Measurements from ENCODE around the gene NHLH1. TPM values are rescaled to one million over a fixed set of nuclear protein-coding genes. Genes with fewer than 3 reads are reported as not detected.

Gene NHLH1
- total RNA-seq, 6 donors from 2014 or later: 0.20 to 1.0 (median 0.33) TPM; not detected in 3

- Histone ChIP-seq H3K27me3 (no peaks in the 10 kb centered on the region), H3K9me3 (no peaks in the 10 kb centered on the region), H3K27ac (peak overlapping the region; percentile 54 to 78 (median 68)), H3K36me3 (peaks cover 17 to 57% (median 32%) of the 10 kb centered on the region in 4 donors), H3K4me3 (no peak overlapping the region), H3K4me1 (peaks cover 15 to 36% (median 22%) of the 10 kb centered on the region in 4 donors)
- ATAC-seq (ENCODE audit: low FRiP score in 2 of 2): no peak
- peak in 1 of 2 donors; percentile 11 for DNase-seq
- WGBS, 2 donors: 83 to 84% methylated on average over 10 of the region's 10 CpGs
- TF ChIP-seq EP300 (IDR thresholded peaks at IDR 0.05): no peak
- TF ChIP-seq POLR2AphosphoS5 (IDR thresholded peaks at IDR 0.05): no peak
- TF ChIP-seq POLR2A (IDR thresholded peaks at IDR 0.05): no peak
- no peak for TF ChIP-seq CTCF (IDR thresholded peaks at IDR 0.05)
Measured at GRCh38 chr1:160346463-160346862, 20.4 kb upstream of the NHLH1 start.

- no peaks in the 10 kb centered on the region for H3K9me3 ChIP-seq
- DNase-seq (peak in 1 of 2 donors; percentile 68), ATAC-seq (ENCODE audit: low FRiP score in 2 of 2) (peak in 1 of 2 donors; percentile 49)
- no peak overlapping the region for H3K4me3 ChIP-seq
- peaks cover 20 to 61% (median 37%) of the 10 kb centered on the region in 4 donors for H3K36me3 ChIP-seq
- H3K27me3 ChIP-seq: no peaks in the 10 kb centered on the region
- 63 to 65% methylated on average over 4 of the region's 4 CpGs for WGBS, 2 donors
- H3K4me1 ChIP-seq: peaks cover 10 to 31% (median 17%) of the 10 kb centered on the region in 4 donors
- TF ChIP-seq CTCF (IDR thresholded peaks at IDR 0.05) (no peak), EP300 (IDR thresholded peaks at IDR 0.05) (no peak), POLR2AphosphoS5 (IDR thresholded peaks at IDR 0.05) (no peak), POLR2A (IDR thresholded peaks at IDR 0.05) (no peak)
- H3K27ac ChIP-seq: peak overlapping the region; percentile 54 to 78 (median 68)
Measured at GRCh38 chr1:160346958-160347357, 19.9 kb upstream of the NHLH1 start.

GRCh38 chr1:160351629-160352028 lies 15.2 kb upstream of the NHLH1 start:
- Histone ChIP-seq H3K4me3 (no peak overlapping the region), H3K36me3 (peaks cover 58 to 94% (median 82%) of the 10 kb centered on the region in 4 donors), H3K27me3 (no peaks in the 10 kb centered on the region), H3K9me3 (no peaks in the 10 kb centered on the region), H3K4me1 (peaks cover 0 to 3% (median under 1%) of the 10 kb centered on the region in 4 donors), H3K27ac (no peak overlapping the region)
- no peak for TF ChIP-seq POLR2AphosphoS5 (IDR thresholded peaks at IDR 0.05)
- TF ChIP-seq POLR2A (IDR thresholded peaks at IDR 0.05): no peak
- no peak for TF ChIP-seq CTCF (IDR thresholded peaks at IDR 0.05)
- TF ChIP-seq EP300 (IDR thresholded peaks at IDR 0.05): no peak
- DNase-seq (no peak), ATAC-seq (ENCODE audit: low FRiP score in 2 of 2) (no peak)
- 80 to 87% methylated on average over 4 of the region's 4 CpGs for WGBS, 2 donors

- H3K4me1 ChIP-seq: no peaks in the 10 kb centered on the region
- no peak overlapping the region for H3K4me3 ChIP-seq
- WGBS, 2 donors: 94 to 95% methylated on average over 8 of the region's 8 CpGs
- no peak overlapping the region for H3K27ac ChIP-seq
- ATAC-seq (ENCODE audit: low FRiP score in 2 of 2) (no peak), DNase-seq (no peak)
- H3K27me3 ChIP-seq: no peaks in the 10 kb centered on the region
- no peak for TF ChIP-seq POLR2AphosphoS5 (IDR thresholded peaks at IDR 0.05)
- TF ChIP-seq EP300 (IDR thresholded peaks at IDR 0.05): no peak
- TF ChIP-seq POLR2A (IDR thresholded peaks at IDR 0.05): no peak
- TF ChIP-seq CTCF (IDR thresholded peaks at IDR 0.05): no peak
- no peaks in the 10 kb centered on the region for H3K9me3 ChIP-seq
- peaks cover 64 to 100% (median 90%) of the 10 kb centered on the region in 4 donors for H3K36me3 ChIP-seq
Measured at GRCh38 chr1:160352555-160352954, 14.3 kb upstream of the NHLH1 start.

- TF ChIP-seq POLR2AphosphoS5 (IDR thresholded peaks at IDR 0.05) (no peak), POLR2A (IDR thresholded peaks at IDR 0.05) (no peak), EP300 (IDR thresholded peaks at IDR 0.05) (no peak)
- DNase-seq (no peak), ATAC-seq (ENCODE audit: low FRiP score in 2 of 2) (no peak)
- Histone ChIP-seq H3K27ac (no peak overlapping the region), H3K4me3 (no peak overlapping the region), H3K27me3 (no peaks in the 10 kb centered on the region), H3K36me3 (peaks cover 69 to 100% (median 95%) of the 10 kb centered on the region in 4 donors), H3K4me1 (no peaks in the 10 kb centered on the region), H3K9me3 (no peaks in the 10 kb centered on the region)
- WGBS, 2 donors: 98 to 100% methylated on average over 2 of the region's 2 CpGs
Measured at GRCh38 chr1:160353223-160353622, 13.6 kb upstream of the NHLH1 start.
